Measurements from ENCODE around the gene DPP3.
"Not testable (repeated sequence)": the region's sequence is repeated elsewhere in the genome, so short reads cannot be mapped to it uniquely, and the experiment has no call there.

DPP3 gene, protein sequence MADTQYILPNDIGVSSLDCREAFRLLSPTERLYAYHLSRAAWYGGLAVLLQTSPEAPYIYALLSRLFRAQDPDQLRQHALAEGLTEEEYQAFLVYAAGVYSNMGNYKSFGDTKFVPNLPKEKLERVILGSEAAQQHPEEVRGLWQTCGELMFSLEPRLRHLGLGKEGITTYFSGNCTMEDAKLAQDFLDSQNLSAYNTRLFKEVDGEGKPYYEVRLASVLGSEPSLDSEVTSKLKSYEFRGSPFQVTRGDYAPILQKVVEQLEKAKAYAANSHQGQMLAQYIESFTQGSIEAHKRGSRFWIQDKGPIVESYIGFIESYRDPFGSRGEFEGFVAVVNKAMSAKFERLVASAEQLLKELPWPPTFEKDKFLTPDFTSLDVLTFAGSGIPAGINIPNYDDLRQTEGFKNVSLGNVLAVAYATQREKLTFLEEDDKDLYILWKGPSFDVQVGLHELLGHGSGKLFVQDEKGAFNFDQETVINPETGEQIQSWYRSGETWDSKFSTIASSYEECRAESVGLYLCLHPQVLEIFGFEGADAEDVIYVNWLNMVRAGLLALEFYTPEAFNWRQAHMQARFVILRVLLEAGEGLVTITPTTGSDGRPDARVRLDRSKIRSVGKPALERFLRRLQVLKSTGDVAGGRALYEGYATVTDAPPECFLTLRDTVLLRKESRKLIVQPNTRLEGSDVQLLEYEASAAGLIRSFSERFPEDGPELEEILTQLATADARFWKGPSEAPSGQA

DNA sequence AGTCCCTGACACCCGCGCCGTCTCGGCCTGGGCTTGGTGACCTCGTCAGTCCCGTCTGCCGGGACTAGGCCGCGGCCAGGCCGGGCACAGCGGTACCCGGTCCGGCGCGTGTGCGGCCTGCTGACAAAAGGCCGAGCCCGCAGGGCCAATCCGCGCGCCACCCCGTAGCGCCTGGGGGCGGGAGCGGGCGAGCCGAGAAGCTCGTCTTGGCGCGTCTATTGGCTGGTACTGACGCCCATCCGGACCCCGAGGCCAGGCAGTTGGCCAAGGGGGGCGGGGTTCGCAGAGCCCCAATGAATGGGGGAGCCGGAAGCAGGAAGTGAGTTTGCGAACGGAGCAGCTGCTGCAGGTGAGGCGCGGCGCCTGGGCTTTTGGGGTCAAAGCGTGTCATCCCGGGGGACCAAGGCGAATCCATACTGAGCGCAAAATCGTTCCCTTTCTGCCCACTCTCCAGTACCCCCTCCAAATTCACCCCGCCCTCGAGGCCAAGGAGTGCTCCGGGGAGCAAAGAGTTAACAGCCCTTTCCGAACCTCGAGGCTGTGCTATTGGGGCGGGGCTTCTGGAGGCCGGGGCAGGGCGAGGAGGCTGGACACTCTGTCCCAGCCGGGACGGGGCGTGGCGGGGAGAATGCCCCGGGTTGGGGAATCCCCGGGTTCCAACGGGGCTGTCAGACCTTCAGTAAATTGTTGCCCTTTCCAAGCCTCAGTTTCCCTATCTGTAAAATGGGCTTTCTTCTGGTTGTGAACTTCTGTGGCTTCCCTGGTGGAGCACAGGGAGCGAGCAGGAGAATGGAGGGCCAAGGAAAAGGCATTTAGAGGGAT lies at the start of gene DPP3:
Gene DPP3, plus strand, starts transcription at position 318 of the 822 bp plus-strand sequence. CDS start 1,767 bp downstream, outside the sequence.
- peak; percentile 86 to 97 (median 90) for DNase-seq (ENCODE audit: low read depth in 4 of 4, low spot score in 1 of 4)

DNA sequence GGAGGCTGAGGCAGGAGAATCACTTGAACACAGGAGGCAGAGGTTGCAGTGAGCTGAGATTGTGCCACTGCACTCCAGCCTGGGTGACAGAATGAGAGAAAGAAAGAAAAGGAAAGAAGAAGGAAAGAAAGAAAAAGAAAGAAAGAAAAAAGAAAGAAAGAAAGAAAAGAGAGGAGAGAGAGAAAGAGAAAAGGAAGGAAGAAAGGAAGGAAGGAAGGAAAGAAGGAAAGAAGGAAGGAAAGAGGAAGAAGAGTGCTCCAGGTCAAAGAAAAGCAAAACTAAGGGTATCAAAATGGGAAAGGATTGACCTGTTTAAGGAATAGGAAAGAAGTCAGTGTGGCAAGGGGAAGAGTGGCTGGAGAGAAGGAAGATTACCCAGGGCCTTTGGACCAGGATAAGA lies 48.9 kb upstream of the DPP3 start:
- DNase-seq (ENCODE audit: low read depth in 4 of 4, low spot score in 1 of 4): not testable (repeated sequence)

DNA sequence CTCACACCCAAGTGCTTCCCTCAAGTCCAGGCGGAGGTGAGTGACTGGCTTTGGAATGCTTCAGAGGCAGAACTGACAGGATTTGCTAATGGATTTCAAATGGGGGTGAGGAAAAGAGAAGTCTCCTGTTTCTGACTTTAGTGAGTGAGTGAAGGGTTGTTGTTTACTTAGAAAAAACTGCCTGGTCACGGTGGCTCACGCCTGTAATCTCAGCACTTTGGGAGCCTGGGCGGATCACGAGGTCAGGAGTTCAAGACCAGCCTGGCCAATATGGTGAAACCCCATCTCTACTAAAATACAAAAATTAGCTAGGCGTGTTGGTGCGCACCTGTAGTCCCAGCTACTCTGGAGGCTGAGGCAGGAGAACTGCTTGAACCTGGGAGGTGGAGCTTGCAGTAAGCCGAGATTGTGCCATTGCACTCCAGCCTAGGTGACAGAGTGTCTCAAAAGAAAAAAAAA lies 48.3 kb upstream of the DPP3 start:
- DNase-seq (ENCODE audit: low read depth in 4 of 4, low spot score in 1 of 4): not testable (repeated sequence)

DNA sequence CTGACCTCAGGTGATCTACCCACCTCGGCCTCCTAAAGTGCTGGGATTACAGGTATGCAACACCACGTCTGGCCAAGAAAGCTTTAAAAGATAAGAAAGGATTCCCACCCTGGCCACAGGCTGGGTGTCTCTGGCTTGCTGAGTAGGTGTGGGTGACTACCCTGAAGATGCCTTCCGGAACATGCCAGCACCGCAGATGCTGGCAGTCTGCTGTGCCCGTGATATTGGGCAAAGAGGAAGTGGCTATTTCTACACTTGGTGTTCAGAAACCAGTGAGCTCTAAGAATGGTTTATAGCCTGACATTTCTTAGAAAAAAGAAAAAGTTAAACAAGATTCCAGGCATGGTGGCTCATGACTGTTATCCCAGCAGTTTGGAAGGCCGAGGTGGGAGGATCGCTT lies 47.6 kb upstream of the DPP3 start:
- DNase-seq (ENCODE audit: low read depth in 4 of 4, low spot score in 1 of 4): no peak

DNA sequence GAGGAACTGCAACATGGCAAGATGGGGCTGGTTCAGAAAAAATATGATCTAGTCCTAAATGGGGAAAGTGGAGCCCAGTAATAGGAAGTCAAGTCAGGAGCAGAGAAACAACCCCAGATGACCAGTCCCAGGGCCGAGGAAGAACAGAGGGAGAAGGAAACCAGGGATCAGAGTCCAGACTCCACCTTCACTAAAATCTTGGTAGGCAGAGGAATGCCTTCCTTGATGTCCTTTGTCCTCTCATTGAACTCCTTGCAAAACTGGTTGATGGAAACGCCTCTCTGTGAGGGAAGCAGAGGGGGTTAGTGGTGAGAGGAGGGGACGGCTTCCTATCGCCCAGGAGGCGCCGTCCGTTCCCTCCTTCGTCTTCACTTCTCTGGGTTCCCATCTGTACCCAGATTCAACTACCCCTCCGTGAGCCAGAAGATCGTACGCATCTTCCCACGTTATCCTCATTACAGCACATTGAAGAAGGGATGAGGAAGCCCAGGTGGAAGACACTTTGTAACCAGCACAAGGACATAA lies 42.2 kb upstream of the DPP3 start:
- DNase-seq (ENCODE audit: low read depth in 4 of 4, low spot score in 1 of 4): no peak

DNA sequence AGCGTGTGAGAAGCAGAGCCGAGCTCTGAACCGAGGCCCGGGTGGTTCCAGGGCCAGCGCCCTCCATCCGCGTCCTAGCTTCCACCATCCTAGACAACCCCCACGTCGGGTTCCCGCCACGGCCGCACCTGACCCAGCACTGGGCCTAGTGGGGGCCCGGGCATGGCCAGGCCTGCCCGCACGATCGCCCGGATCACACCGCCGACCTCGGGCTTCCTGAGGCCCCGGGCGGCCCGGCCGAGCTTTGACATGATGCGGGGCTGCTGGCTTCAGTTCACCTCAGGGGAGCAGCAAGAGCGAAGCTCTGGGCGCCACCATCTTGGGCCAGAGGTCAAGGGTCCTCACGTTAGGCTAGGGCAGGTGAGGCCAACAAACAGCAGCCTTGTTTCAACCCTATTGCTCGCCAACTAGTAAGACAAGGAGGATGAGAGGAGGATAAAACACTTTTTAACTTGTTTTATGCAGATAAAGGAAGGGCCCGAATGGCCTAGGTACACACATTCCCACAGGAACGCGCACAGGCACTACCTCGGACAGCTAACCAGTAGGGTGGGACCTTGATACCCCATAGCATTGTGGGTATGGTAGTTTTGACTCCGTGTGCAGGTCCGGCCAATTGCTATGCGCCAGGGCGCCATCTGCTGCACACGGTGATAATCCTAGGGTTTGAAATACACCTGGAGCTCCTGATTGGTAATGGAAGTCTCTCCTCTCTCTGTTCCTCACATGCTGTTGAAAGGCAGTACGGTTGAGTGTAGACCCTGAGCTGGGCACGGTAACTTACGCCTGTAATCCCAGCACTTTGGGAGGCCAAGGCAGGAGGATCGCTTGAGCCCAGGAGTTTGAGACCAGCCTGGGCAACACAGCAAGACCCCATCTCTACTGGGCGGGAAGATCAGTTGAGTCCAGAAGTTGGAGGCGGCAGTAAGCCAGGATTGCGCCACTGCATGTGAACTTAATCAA lies 41.4 kb upstream of the DPP3 start, which contains the start of gene MRPL11:
Gene MRPL11, minus strand, starts transcription at position 345 of the 963 bp plus-strand sequence. Its CDS starts 94 bp downstream, at position 251.
- peak; percentile 66 to 86 (median 77) for DNase-seq (ENCODE audit: low read depth in 4 of 4, low spot score in 1 of 4)

DNA sequence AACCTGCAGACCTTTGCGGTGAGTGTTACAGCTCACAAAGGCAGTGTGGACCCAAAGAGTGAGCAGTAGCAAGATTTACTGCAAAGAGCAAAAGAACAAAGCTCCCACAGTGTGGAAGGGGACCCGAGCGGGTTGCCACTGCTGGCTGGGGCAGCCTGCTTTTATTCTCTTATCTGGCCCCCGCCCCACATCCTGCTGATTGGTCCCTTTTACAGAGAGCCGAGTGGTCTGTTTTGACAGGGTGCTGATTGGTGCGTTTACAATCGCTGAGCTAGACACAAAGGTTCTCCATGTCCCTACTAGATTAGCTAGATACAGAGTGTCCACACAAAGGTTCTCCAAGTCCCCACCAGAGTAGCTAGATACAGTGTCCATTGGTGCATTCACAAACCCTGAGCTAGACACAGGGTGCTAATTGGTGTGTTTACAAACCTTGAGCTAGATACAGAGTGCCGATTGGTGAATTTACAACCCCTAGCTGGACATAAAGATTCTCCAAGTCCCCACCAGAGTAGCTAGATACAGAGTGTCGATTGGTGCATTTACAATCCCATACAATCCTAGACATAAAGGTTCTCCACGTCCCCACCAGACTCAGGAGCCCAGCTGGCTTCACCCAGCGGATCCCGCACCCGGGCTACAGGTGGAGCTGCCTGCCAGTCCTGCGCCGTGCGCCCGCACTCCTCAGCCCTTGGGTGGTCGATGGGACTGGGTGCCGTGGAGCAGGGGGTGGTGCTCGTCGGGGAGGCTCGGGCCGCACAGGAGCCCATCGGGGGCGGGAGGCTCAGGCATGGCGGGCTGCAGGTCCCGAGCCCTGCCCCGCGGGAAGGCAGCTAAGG lies 39.9 kb upstream of the DPP3 start:
- not testable (repeated sequence) for DNase-seq (ENCODE audit: low read depth in 4 of 4, low spot score in 1 of 4)

DNA sequence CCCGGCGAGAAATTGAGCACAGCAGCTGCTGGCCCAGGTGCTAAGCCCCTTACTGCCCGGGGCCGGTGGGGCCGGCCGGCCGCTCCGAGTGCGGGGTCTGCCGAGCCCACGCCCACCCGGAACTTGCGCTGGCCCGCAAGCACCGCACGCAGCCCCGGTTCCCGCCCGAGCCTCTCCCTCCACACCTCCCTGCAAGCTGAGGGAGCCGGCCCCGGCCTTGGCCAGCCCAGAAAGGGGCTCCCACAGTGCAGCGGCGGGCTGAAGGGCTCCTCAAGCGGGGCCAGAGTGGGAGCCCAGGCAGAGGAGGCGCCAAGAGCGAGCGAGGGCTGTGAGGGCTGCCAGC lies 39.3 kb upstream of the DPP3 start:
- DNase-seq (ENCODE audit: low read depth in 4 of 4, low spot score in 1 of 4): not testable (repeated sequence)

DNA sequence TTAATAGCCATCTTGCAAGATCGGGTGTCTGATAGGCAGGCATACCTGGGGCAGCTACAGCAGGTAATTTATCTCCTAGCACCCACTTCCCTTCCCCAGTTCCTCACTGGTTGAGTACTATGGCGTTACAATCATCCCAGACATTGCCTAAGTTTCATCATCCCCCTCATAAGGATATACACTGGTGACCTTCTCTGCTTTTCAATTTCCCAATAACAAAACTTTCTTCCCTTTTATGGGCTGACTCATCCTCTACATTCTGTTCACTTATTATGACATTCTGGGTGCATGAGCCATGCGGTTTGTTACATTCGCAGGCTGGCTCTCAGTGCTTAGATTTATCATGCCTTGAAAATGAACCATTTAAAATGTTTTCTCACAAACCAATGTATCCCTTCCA lies 36.6 kb upstream of the DPP3 start:
- no peak for DNase-seq (ENCODE audit: low read depth in 4 of 4, low spot score in 1 of 4)

DNA sequence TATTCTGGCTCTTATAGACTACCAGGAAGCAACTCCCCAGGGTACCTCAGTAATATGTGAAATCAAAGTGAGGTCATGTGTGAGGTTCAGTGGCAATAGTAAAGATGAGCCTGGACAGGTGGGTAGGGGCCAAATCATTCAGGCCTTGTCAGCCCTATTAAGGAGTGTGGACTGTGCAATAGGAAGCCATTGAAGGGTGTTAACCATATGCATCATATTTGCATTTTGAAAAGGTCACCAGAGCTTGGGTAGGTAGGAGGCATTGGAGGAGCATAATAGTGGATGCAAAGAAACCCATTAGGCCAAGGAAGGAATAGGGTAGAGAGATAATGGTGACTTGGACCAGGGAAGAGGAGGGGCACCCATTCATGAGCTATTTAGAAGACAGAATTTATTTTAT lies 33.2 kb upstream of the DPP3 start:
- no peak for DNase-seq (ENCODE audit: low read depth in 4 of 4, low spot score in 1 of 4)

DNA sequence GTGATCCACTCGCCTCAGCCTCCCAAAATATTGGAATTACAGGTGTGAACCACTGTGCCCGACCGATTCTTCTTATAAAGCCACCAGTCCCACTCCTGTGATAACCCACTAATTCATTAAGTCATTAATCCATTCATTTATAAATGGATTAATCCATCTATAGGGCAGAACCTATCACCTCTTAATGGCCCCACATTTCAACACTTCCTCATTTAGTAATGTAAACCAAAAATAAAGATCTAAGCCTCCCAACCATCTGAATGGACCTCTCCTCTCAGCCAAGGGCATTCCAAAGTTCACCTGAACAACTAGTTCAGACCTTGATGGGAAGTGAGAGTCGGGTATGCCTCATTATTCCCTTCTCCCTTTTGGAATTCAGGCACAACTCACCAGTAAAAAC lies 31.7 kb upstream of the DPP3 start:
- no peak for DNase-seq (ENCODE audit: low read depth in 4 of 4, low spot score in 1 of 4)

DNA sequence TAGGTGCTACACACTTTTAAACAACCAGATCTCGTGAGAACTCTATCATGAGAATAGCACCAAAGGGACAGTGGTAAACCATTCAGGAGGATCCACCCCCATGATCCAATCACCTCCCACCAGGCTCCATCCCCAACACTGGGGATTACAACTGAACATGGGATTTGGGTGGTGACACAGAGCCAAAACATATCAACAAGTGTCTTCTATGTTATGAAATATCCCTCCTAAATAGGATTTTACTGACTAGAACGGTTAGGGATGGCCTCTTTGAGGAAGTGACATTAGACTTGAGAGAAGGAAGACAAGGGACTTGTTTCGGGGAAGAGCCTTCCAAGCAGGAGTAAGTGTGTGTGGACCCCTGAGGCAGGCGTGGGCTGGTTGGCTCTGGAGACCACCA lies 29.7 kb upstream of the DPP3 start:
- no peak for DNase-seq (ENCODE audit: low read depth in 4 of 4, low spot score in 1 of 4)

DNA sequence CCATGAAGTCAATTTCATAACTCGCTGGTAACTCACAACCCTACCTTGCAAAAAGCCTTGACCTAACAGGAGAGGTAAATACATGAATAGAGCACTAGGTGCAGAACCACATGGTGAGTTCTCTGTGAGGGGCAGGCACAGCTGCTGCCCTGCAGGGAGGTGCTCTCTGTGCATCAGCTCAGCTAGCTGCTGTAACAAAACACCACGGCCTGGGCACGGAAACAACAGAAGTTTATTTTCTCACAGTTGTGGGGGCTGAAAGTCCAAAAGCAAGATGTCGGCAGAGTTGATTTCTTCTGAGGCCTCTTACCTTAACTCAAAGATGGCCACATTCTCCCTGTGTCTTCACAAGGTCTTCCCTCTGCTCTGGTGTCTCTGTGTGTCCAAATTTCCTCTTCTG lies 28.6 kb upstream of the DPP3 start:
- DNase-seq (ENCODE audit: low read depth in 4 of 4, low spot score in 1 of 4): no peak

DNA sequence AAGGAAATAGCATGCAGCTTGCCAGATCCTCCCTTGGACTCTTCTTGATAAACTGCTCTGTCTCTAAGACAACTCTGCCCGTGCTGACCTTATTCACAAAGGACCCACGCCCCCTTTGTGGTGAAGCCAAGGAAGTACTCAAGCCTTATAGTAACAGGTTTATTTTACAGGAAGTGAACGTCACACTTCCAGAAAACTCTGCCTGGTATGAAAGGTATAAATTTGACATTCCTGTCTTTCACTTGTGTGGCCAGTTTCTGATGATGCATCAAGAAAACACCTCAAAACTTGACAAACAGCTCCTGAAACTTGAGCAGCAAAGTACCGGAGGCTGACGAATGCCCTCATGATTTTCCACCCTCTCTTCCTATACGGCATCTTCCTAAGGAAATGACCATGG lies 26.0 kb upstream of the DPP3 start:
- no peak for DNase-seq (ENCODE audit: low read depth in 4 of 4, low spot score in 1 of 4)

DNA sequence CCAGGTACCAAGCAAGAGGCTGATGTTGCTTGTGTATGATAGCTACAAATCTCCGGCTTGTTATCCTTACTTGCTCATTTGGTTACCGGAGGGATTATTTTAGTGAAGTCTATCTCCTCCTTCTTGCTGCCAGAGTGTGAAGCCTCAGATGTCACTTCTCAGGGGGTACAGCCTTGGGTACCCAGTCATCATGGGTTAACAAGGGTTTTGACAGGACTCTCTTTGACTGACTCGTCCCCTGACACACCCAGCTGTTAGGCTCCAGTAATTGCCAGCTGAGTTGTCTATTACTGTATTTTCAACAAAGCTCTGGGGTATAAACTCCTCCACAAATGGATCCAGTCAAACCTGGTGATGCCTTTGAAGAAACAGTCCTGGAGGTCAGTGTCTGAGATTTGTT lies 25.4 kb upstream of the DPP3 start:
- no peak for DNase-seq (ENCODE audit: low read depth in 4 of 4, low spot score in 1 of 4)

DNA sequence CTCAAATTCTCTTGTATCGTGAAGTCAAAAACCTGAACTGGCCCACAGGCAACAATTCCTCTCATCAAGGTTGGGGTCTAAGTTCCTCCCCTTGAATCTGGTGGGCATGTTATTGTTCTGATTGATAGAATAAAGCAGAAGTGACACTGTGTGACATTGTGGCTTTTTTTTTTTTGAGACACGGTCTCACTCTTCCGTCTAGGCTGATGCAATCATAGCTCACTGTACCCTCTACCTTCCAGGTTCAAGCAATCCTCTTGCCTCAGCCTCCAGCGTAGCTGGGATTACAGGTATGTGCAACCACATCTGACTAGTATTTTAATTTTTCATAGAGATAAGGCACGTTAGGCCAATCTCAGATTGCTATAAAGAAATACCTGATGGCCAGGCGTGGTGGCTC lies 22.4 kb upstream of the DPP3 start:
- no peak for DNase-seq (ENCODE audit: low read depth in 4 of 4, low spot score in 1 of 4)

DNA sequence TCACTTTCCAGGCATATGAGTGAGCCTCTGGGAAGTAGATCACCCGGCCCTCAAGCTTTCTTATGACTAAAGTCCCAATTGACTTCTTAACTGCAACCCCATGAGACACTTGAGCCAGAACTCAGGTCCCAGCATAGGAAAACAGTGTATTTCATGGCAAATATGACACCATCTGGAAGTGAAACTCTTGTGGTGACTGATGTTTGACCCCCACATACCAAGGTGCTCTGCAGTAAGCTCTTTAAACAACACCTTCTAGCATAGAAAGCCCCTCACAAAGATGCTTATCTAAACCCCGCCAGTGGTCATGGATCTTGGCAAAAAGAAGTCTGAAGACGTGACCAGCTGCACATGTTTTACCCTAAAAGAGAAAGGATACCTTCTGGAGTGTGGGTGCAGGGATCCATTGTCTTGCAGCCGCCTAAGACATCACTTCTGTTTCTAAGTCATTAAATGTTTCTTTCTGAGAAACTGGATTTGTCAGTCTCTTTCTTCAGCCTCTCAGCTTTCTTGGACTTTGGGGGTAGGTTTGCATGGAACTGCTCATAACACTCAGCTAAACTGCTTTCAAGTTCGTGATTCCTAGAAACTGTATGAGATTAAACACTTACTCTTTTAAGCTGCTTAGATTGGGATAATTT lies 21.0 kb upstream of the DPP3 start:
- DNase-seq (ENCODE audit: low read depth in 4 of 4, low spot score in 1 of 4): no peak

DNA sequence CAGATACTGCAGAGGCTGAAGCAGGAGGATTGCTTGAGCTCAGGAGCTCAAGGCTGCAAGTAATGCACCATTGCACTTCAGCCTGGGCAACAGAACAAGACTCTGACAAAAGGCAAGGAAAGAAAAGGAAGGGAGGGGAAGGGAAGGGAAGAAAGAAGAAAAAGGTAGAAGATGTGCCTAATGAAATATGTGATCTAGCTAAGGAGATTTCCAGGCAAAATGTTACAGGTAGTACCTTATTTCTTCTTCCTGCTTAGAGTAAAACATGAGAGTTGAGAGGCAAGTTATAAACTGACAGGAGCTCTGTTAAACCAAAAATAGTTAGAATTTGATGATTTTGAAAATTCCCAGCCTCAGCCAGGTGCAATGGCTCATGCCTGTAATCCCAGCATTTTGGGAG lies 18.2 kb upstream of the DPP3 start:
- no peak for DNase-seq (ENCODE audit: low read depth in 4 of 4, low spot score in 1 of 4)

DNA sequence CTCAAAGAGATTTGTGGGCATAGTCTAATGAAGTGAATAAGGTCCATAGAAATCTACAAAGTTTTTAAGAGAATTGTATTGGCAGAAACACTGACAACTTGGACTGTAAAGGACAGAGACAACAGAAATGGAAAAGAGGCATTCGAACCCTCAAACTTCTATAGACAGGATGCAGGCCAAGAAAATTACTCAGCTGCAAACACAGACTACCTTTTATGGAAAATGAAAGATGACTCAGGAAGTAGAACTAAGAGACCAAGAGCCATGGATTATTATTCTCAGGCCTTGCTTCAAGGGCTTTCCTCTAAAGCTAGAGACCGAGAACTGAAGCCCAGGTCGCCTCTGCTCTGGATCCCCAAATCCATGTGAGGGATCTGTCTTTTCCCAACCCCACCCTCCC lies 17.3 kb upstream of the DPP3 start:
- DNase-seq (ENCODE audit: low read depth in 4 of 4, low spot score in 1 of 4): no peak
